ENCODE measurements around the gene HBEGF.

The HBEGF gene

GRCh38 chr5:140298183-140298601 is 48.2 kb downstream of the HBEGF start:
- Histone ChIP-seq H3K27me3 (ENCODE audit: low read depth) (no peaks in the 10 kb centered on the region), H3K9me3 (no peaks in the 10 kb centered on the region), H3K4me3 (no peak overlapping the region), H3K4me1 (peaks cover 52% of the 10 kb centered on the region), H3K36me3 (replicated peaks) (no peaks in the 10 kb centered on the region)
- DNase-seq (ENCODE audit: low spot score in 2 of 2), result no peak
- in situ Hi-C loops (cut with MboI; ENCODE audit: low sequenced_read_pairs), result no loop called here

- Histone ChIP-seq H3K9me3 (no peaks in the 10 kb centered on the region), H3K36me3 (replicated peaks) (no peaks in the 10 kb centered on the region), H3K27me3 (ENCODE audit: low read depth) (no peaks in the 10 kb centered on the region), H3K4me1 (peaks cover 52% of the 10 kb centered on the region), H3K4me3 (no peak overlapping the region)
- in situ Hi-C loops (cut with MboI; ENCODE audit: low sequenced_read_pairs), result no loop called here
- no peak for DNase-seq (ENCODE audit: low spot score in 2 of 2)
Observed at GRCh38 chr5:140297283-140297682, 49.1 kb downstream of the HBEGF start.

GRCh38 chr5:140296289-140296688 is 50.1 kb downstream of the HBEGF start:
- DNase-seq (ENCODE audit: low spot score in 2 of 2), result no peak
- in situ Hi-C loops (cut with MboI; ENCODE audit: low sequenced_read_pairs), result no loop called here
- no peaks in the 10 kb centered on the region for H3K36me3 ChIP-seq (replicated peaks)
- H3K9me3 ChIP-seq, result no peaks in the 10 kb centered on the region
- no peaks in the 10 kb centered on the region for H3K27me3 ChIP-seq (ENCODE audit: low read depth)
- peaks cover 49% of the 10 kb centered on the region for H3K4me1 ChIP-seq
- H3K4me3 ChIP-seq, result no peak overlapping the region

GRCh38 chr5:140295414-140295813 is 51.0 kb downstream of the HBEGF start:
- in situ Hi-C loops (cut with MboI; ENCODE audit: low sequenced_read_pairs), result no loop called here
- H3K27me3 ChIP-seq (ENCODE audit: low read depth), result no peaks in the 10 kb centered on the region
- peak in 1 of 2 experiments; percentile 62 for DNase-seq (ENCODE audit: low spot score in 2 of 2)
- H3K9me3 ChIP-seq, result no peaks in the 10 kb centered on the region
- H3K4me3 ChIP-seq, result no peak overlapping the region
- no peaks in the 10 kb centered on the region for H3K36me3 ChIP-seq (replicated peaks)
- H3K4me1 ChIP-seq, result peaks cover 49% of the 10 kb centered on the region

GRCh38 chr5:140294753-140295152 is 51.6 kb downstream of the HBEGF start:
- in situ Hi-C loops (cut with MboI; ENCODE audit: low sequenced_read_pairs), result no loop called here
- Histone ChIP-seq H3K36me3 (replicated peaks) (no peaks in the 10 kb centered on the region), H3K9me3 (no peaks in the 10 kb centered on the region), H3K4me3 (no peak overlapping the region), H3K4me1 (peaks cover 49% of the 10 kb centered on the region), H3K27me3 (ENCODE audit: low read depth) (no peaks in the 10 kb centered on the region)
- DNase-seq (ENCODE audit: low spot score in 2 of 2), result no peak

GRCh38 chr5:140293849-140294100 is 52.6 kb downstream of the HBEGF start:
- Histone ChIP-seq H3K9me3 (no peaks in the 10 kb centered on the region), H3K27me3 (ENCODE audit: low read depth) (no peaks in the 10 kb centered on the region), H3K4me1 (peaks cover 49% of the 10 kb centered on the region), H3K4me3 (no peak overlapping the region), H3K36me3 (replicated peaks) (no peaks in the 10 kb centered on the region)
- in situ Hi-C loops (cut with MboI; ENCODE audit: low sequenced_read_pairs), result no loop called here
- DNase-seq (ENCODE audit: low spot score in 2 of 2), result no peak

- H3K4me1 ChIP-seq, result peaks cover 46% of the 10 kb centered on the region
- no peaks in the 10 kb centered on the region for H3K27me3 ChIP-seq (ENCODE audit: low read depth)
- H3K36me3 ChIP-seq (replicated peaks), result no peaks in the 10 kb centered on the region
- H3K4me3 ChIP-seq, result no peak overlapping the region
- DNase-seq (ENCODE audit: low spot score in 2 of 2), result no peak
- H3K9me3 ChIP-seq, result no peaks in the 10 kb centered on the region
- in situ Hi-C loops (cut with MboI; ENCODE audit: low sequenced_read_pairs), result no loop called here
Observed at GRCh38 chr5:140293091-140293848, 53.1 kb downstream of the HBEGF start.

- H3K4me1 ChIP-seq, result peaks cover 37% of the 10 kb centered on the region
- DNase-seq (ENCODE audit: low spot score in 2 of 2), result no peak
Observed at GRCh38 chr5:140292212-140293036, 54.0 kb downstream of the HBEGF start.

GRCh38 chr5:140287801-140288521 is 58.4 kb downstream of the HBEGF start:
- peaks cover 9% of the 10 kb centered on the region for H3K4me1 ChIP-seq
- H3K9me3 ChIP-seq, result no peaks in the 10 kb centered on the region
- no peak for DNase-seq (ENCODE audit: low spot score in 2 of 2)
- H3K36me3 ChIP-seq (replicated peaks), result no peaks in the 10 kb centered on the region
- no peak overlapping the region for H3K4me3 ChIP-seq
- H3K27me3 ChIP-seq (ENCODE audit: low read depth), result no peaks in the 10 kb centered on the region
- in situ Hi-C loops (cut with MboI; ENCODE audit: low sequenced_read_pairs), result no loop called here

More at GRCh38 chr5:140292212-140293036, 54.0 kb downstream of the HBEGF start:
- in situ Hi-C loops (cut with MboI; ENCODE audit: low sequenced_read_pairs), result no loop called here
- H3K36me3 ChIP-seq (replicated peaks), result no peaks in the 10 kb centered on the region
- H3K27me3 ChIP-seq (ENCODE audit: low read depth), result no peaks in the 10 kb centered on the region
- H3K9me3 ChIP-seq, result no peaks in the 10 kb centered on the region
- H3K4me3 ChIP-seq, result no peak overlapping the region

- in situ Hi-C loops (cut with MboI; ENCODE audit: low sequenced_read_pairs), result no loop called here
- no peaks in the 10 kb centered on the region for H3K27me3 ChIP-seq (ENCODE audit: low read depth)
- peaks cover 9% of the 10 kb centered on the region for H3K4me1 ChIP-seq
- no peaks in the 10 kb centered on the region for H3K36me3 ChIP-seq (replicated peaks)
- no peaks in the 10 kb centered on the region for H3K9me3 ChIP-seq
- no peak for DNase-seq (ENCODE audit: low spot score in 2 of 2)
- H3K4me3 ChIP-seq, result no peak overlapping the region
Observed at GRCh38 chr5:140286424-140286823, 60.0 kb downstream of the HBEGF start.

GRCh38 chr5:140284013-140284412 is 62.4 kb downstream of the HBEGF start:
- H3K4me3 ChIP-seq, result no peak overlapping the region
- H3K4me1 ChIP-seq, result peaks cover 9% of the 10 kb centered on the region

More at GRCh38 chr5:140284013-140284412, 62.4 kb downstream of the HBEGF start:
- in situ Hi-C loops (cut with MboI; ENCODE audit: low sequenced_read_pairs), result no loop called here
- no peaks in the 10 kb centered on the region for H3K9me3 ChIP-seq
- DNase-seq (ENCODE audit: low spot score in 2 of 2), result no peak
- no peaks in the 10 kb centered on the region for H3K36me3 ChIP-seq (replicated peaks)
- H3K27me3 ChIP-seq (ENCODE audit: low read depth), result no peaks in the 10 kb centered on the region
